ENCODE measurements around the gene ARHGEF9.

Gene ARHGEF9

GRCh38 chrX:63702556-63702955 lies 82.5 kb downstream of the ARHGEF9 start:
- Histone ChIP-seq H3K9me3 (ENCODE audit: low read length) (no peaks in the 10 kb centered on the region), H3K27me3 (ENCODE audit: insufficient read depth, low read length) (no peaks in the 10 kb centered on the region), H4K20me1 (ENCODE audit: insufficient read depth, low read length) (no peaks in the 10 kb centered on the region), H3K9ac (ENCODE audit: low read length) (no peak overlapping the region), H3K4me2 (ENCODE audit: low read length) (no peak overlapping the region), H3F3A (ENCODE audit: insufficient read depth, low read length) (no peaks in the 10 kb centered on the region), H3K79me2 (ENCODE audit: insufficient read depth, low read length) (no peaks in the 10 kb centered on the region), H2AFZ (ENCODE audit: low read length) (no peak overlapping the region), H3K36me3 (ENCODE audit: insufficient read depth, low read length) (peaks cover 77% of the 10 kb centered on the region), H3K27ac (ENCODE audit: low read depth, low read length, poor library complexity, severe bottlenecking) (no peak overlapping the region), H3K4me1 (ENCODE audit: insufficient read depth, low read length, severe bottlenecking) (no peaks in the 10 kb centered on the region), H3K4me3 (ENCODE audit: low read depth, low read length, poor library complexity, severe bottlenecking) (no peak overlapping the region), H3K9me2 (ENCODE audit: low read depth, low read length) (no peaks in the 10 kb centered on the region)
- TF ChIP-seq EZH2 (IDR thresholded peaks at IDR 0.05; ENCODE audit: borderline replicate concordance, low read length) (no peak), CTCF (IDR thresholded peaks at IDR 0.05; ENCODE audit: low read length) (no peak)

GRCh38 chrX:63686878-63687714 lies 97.9 kb downstream of the ARHGEF9 start:
- H3K9ac ChIP-seq (ENCODE audit: low read length), result no peak overlapping the region
- no peaks in the 10 kb centered on the region for H3F3A ChIP-seq (ENCODE audit: insufficient read depth, low read length)
- H3K79me2 ChIP-seq (ENCODE audit: insufficient read depth, low read length), result no peaks in the 10 kb centered on the region

GRCh38 chrX:63680423-63680822 lies 104.6 kb downstream of the ARHGEF9 start:
- Histone ChIP-seq H3K9ac (ENCODE audit: low read length) (no peak overlapping the region), H3K9me3 (ENCODE audit: low read length) (no peaks in the 10 kb centered on the region), H3K4me1 (ENCODE audit: insufficient read depth, low read length, severe bottlenecking) (no peaks in the 10 kb centered on the region), H3K4me2 (ENCODE audit: low read length) (no peak overlapping the region), H2AFZ (ENCODE audit: low read length) (no peak overlapping the region), H3K36me3 (ENCODE audit: insufficient read depth, low read length) (peaks cover 24% of the 10 kb centered on the region), H3K27me3 (ENCODE audit: insufficient read depth, low read length) (no peaks in the 10 kb centered on the region), H3K4me3 (ENCODE audit: low read depth, low read length, poor library complexity, severe bottlenecking) (no peak overlapping the region), H3K27ac (ENCODE audit: low read depth, low read length, poor library complexity, severe bottlenecking) (no peak overlapping the region), H3K79me2 (ENCODE audit: insufficient read depth, low read length) (no peaks in the 10 kb centered on the region), H4K20me1 (ENCODE audit: insufficient read depth, low read length) (no peaks in the 10 kb centered on the region), H3K9me2 (ENCODE audit: low read depth, low read length) (no peaks in the 10 kb centered on the region), H3F3A (ENCODE audit: insufficient read depth, low read length) (no peaks in the 10 kb centered on the region)
- TF ChIP-seq EZH2 (IDR thresholded peaks at IDR 0.05; ENCODE audit: borderline replicate concordance, low read length) (no peak), CTCF (IDR thresholded peaks at IDR 0.05; ENCODE audit: low read length) (no peak)

More at GRCh38 chrX:63686878-63687714, 97.9 kb downstream of the ARHGEF9 start:
- no peak overlapping the region for H3K4me2 ChIP-seq (ENCODE audit: low read length)
- no peak overlapping the region for H3K27ac ChIP-seq (ENCODE audit: low read depth, low read length, poor library complexity, severe bottlenecking)
- H4K20me1 ChIP-seq (ENCODE audit: insufficient read depth, low read length), result no peaks in the 10 kb centered on the region
- H2AFZ ChIP-seq (ENCODE audit: low read length), result no peak overlapping the region
- H3K27me3 ChIP-seq (ENCODE audit: insufficient read depth, low read length), result no peaks in the 10 kb centered on the region
- H3K36me3 ChIP-seq (ENCODE audit: insufficient read depth, low read length), result peaks cover 11% of the 10 kb centered on the region; the same call in 1 of the 2 replicates
- H3K4me3 ChIP-seq (ENCODE audit: low read depth, low read length, poor library complexity, severe bottlenecking), result no peak overlapping the region
- no peaks in the 10 kb centered on the region for H3K9me3 ChIP-seq (ENCODE audit: low read length)
- no peaks in the 10 kb centered on the region for H3K9me2 ChIP-seq (ENCODE audit: low read depth, low read length)
- no peaks in the 10 kb centered on the region for H3K4me1 ChIP-seq (ENCODE audit: insufficient read depth, low read length, severe bottlenecking)
- TF ChIP-seq CTCF (IDR thresholded peaks at IDR 0.05; ENCODE audit: low read length) (peak; percentile 70), EZH2 (IDR thresholded peaks at IDR 0.05; ENCODE audit: borderline replicate concordance, low read length) (no peak)
